Astrocyte (in vitro differentiated cells and primary cell): Measurements from ENCODE around the gene STX1A. TPM values are rescaled to one million over a fixed set of nuclear protein-coding genes. Genes with fewer than 3 reads are reported as not detected.

Source experiments
- DNase-seq: peaks from one replicate; pipeline ENCODE4 v3.0.0-alpha.2; 2010; ENCODE audit warnings: low read depth
- FAIRE-seq: peaks from 2 replicates; lab custom pipeline; 2011; peaks lifted over from hg19 to GRCh38; lab: Jason Lieb, UNC
- H2AFZ ChIP-seq: 2 replicates; pipeline ENCODE4 v1.6.0; 2012; ENCODE audit warnings: low read depth, low read length, inconsistent platforms
- H3K27ac ChIP-seq: 2 replicates; pipeline ENCODE4 v1.5.1; 2011; ENCODE audit warnings: low read depth, low read length, inconsistent platforms
- H3K27me3 ChIP-seq: 2 replicates; pipeline ENCODE4 v1.6.0; 2011; ENCODE audit warnings: low read length, inconsistent platforms; ENCODE audit not compliant: insufficient read depth
- H3K36me3 ChIP-seq: 2 replicates; pipeline ENCODE4 v1.5.1; 2011; ENCODE audit warnings: low read length, inconsistent platforms; ENCODE audit not compliant: insufficient read depth
- H3K4me1 ChIP-seq: 2 replicates; pipeline ENCODE4 v1.5.1; 2011; ENCODE audit warnings: low read length, inconsistent platforms; ENCODE audit not compliant: insufficient read depth
- H3K4me2 ChIP-seq: 2 replicates; pipeline ENCODE4 v1.6.0; 2012; ENCODE audit warnings: low read length, inconsistent platforms
- H3K4me3 ChIP-seq: 2 replicates; pipeline ENCODE4 v1.5.1; 2011; ENCODE audit warnings: low read depth, mild to moderate bottlenecking, low read length, inconsistent platforms; ENCODE audit not compliant: insufficient read depth
- H3K79me2 ChIP-seq: 2 replicates; pipeline ENCODE4 v1.6.0; 2012; ENCODE audit warnings: mild to moderate bottlenecking, low read length, inconsistent platforms; ENCODE audit not compliant: insufficient read depth
- H3K9ac ChIP-seq: 2 replicates; pipeline ENCODE4 v1.6.0; 2012; ENCODE audit warnings: mild to moderate bottlenecking, low read length, inconsistent platforms
- H3K9me3 ChIP-seq: 2 replicates; pipeline ENCODE4 v1.5.1; 2012; ENCODE audit warnings: low read depth, mild to moderate bottlenecking, low read length, inconsistent platforms; ENCODE audit not compliant: insufficient read depth
- H4K20me1 ChIP-seq: 2 replicates; pipeline ENCODE4 v1.6.0; 2012; ENCODE audit warnings: low read length, inconsistent platforms; ENCODE audit not compliant: insufficient read depth
- H3K27ac Mint-ChIP-seq: one replicate; pipeline ENCODE4 v1.8.0; 2021; ENCODE audit warnings: mild to moderate bottlenecking, mixed read lengths; ENCODE audit not compliant: unreplicated experiment
- H3K27me3 Mint-ChIP-seq: one replicate; pipeline ENCODE4 v1.8.0; 2021; ENCODE audit warnings: low read depth, mixed read lengths; ENCODE audit not compliant: unreplicated experiment
- H3K36me3 Mint-ChIP-seq: one replicate; pipeline ENCODE4 v1.8.0; 2021; ENCODE audit warnings: low read depth, mixed read lengths; ENCODE audit not compliant: unreplicated experiment
- H3K4me1 Mint-ChIP-seq: one replicate; pipeline ENCODE4 v1.8.0; 2021; ENCODE audit warnings: low read depth, mixed read lengths; ENCODE audit not compliant: unreplicated experiment
- H3K4me3 Mint-ChIP-seq: one replicate; pipeline ENCODE4 v1.8.0; 2021; ENCODE audit warnings: mild to moderate bottlenecking, moderate library complexity, mixed read lengths; ENCODE audit not compliant: unreplicated experiment
- H3K9me3 Mint-ChIP-seq: one replicate; pipeline ENCODE4 v1.8.0; 2021; ENCODE audit warnings: mild to moderate bottlenecking, mixed read lengths; ENCODE audit not compliant: unreplicated experiment
- EZH2 ChIP-seq: IDR thresholded peaks from 2 replicates; pipeline ENCODE4 v1.6.1; 2012; ENCODE audit warnings: mild to moderate bottlenecking, low read length, inconsistent platforms; ENCODE audit not compliant: insufficient read depth
- total RNA-seq: library from RNA; stranded (reverse); gene quantifications from 2 replicates; pipeline ENCODE4 v1.2.1, GENCODE V29; 2021
- TF ChIP-seq, protein P1 (sequence below): IDR thresholded peaks from 2 replicates; pipeline ENCODE4 v1.5.1; 2011; ENCODE audit warnings: low read depth, mild to moderate bottlenecking, inconsistent platforms, low read length, moderate library complexity; ENCODE audit not compliant: insufficient read depth

STX1A gene
- total RNA-seq, 1 donor from 2014 or later = 19.7 TPM

- H3K79me2 ChIP-seq = peaks cover 7% of the 10 kb centered on the region
- Mint-ChIP-seq H3K9me3 (no peaks in the 10 kb centered on the region), H3K4me3 (no peak overlapping the region), H3K4me1 (peaks cover 5% of the 10 kb centered on the region), H3K27me3 (peaks cover 5% of the 10 kb centered on the region), H3K36me3 (no peaks in the 10 kb centered on the region), H3K27ac (no peak overlapping the region)
- H3K4me2 ChIP-seq = no peak overlapping the region
- H4K20me1 ChIP-seq = peaks cover 8% of the 10 kb centered on the region
- H2AFZ ChIP-seq = peak overlapping the region; percentile 62
- no peaks in the 10 kb centered on the region for H3K27me3 ChIP-seq
- TF ChIP-seq EZH2 = no peak
- TF ChIP-seq, protein P1, sequence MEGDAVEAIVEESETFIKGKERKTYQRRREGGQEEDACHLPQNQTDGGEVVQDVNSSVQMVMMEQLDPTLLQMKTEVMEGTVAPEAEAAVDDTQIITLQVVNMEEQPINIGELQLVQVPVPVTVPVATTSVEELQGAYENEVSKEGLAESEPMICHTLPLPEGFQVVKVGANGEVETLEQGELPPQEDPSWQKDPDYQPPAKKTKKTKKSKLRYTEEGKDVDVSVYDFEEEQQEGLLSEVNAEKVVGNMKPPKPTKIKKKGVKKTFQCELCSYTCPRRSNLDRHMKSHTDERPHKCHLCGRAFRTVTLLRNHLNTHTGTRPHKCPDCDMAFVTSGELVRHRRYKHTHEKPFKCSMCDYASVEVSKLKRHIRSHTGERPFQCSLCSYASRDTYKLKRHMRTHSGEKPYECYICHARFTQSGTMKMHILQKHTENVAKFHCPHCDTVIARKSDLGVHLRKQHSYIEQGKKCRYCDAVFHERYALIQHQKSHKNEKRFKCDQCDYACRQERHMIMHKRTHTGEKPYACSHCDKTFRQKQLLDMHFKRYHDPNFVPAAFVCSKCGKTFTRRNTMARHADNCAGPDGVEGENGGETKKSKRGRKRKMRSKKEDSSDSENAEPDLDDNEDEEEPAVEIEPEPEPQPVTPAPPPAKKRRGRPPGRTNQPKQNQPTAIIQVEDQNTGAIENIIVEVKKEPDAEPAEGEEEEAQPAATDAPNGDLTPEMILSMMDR = peak; percentile 73
- H3K4me3 ChIP-seq = no peak overlapping the region
- H3K9ac ChIP-seq = no peak overlapping the region
- H3K4me1 ChIP-seq = peaks cover 12% of the 10 kb centered on the region
- H3K27ac ChIP-seq = peak overlapping the region; percentile 16
- no peak for FAIRE-seq
- H3K36me3 ChIP-seq = no peaks in the 10 kb centered on the region
- no peaks in the 10 kb centered on the region for H3K9me3 ChIP-seq
- peak; percentile 50 for DNase-seq
Observed at GRCh38 chr7:73734619-73735527, 15.4 kb upstream of the STX1A start.

- peaks cover 5% of the 10 kb centered on the region for H3K27me3 Mint-ChIP-seq
- TF ChIP-seq, protein P1 = no peak
- TF ChIP-seq EZH2 = no peak
Observed at GRCh38 chr7:73732397-73732796, 12.9 kb upstream of the STX1A start.

GRCh38 chr7:73730485-73730884 is 11.0 kb upstream of the STX1A start:
- Histone ChIP-seq H2AFZ (no peak overlapping the region), H3K79me2 (no peaks in the 10 kb centered on the region), H3K4me1 (no peaks in the 10 kb centered on the region), H3K27me3 (no peaks in the 10 kb centered on the region), H4K20me1 (no peaks in the 10 kb centered on the region), H3K9me3 (no peaks in the 10 kb centered on the region), H3K36me3 (no peaks in the 10 kb centered on the region), H3K27ac (no peak overlapping the region), H3K9ac (no peak overlapping the region), H3K4me3 (no peak overlapping the region), H3K4me2 (no peak overlapping the region)
- no peak for FAIRE-seq
- no peak for TF ChIP-seq EZH2
- TF ChIP-seq, protein P1 = no peak
- Mint-ChIP-seq H3K36me3 (no peaks in the 10 kb centered on the region), H3K4me3 (no peak overlapping the region), H3K9me3 (no peaks in the 10 kb centered on the region), H3K4me1 (no peaks in the 10 kb centered on the region), H3K27me3 (peaks cover 5% of the 10 kb centered on the region), H3K27ac (no peak overlapping the region)
- no peak for DNase-seq

More at GRCh38 chr7:73732397-73732796, 12.9 kb upstream of the STX1A start:
- FAIRE-seq = no peak
- Mint-ChIP-seq H3K27ac (no peak overlapping the region), H3K4me3 (no peak overlapping the region), H3K36me3 (no peaks in the 10 kb centered on the region), H3K9me3 (no peaks in the 10 kb centered on the region), H3K4me1 (no peaks in the 10 kb centered on the region)
- no peaks in the 10 kb centered on the region for H3K36me3 ChIP-seq
- no peak overlapping the region for H2AFZ ChIP-seq
- H3K27ac ChIP-seq = no peak overlapping the region
- H3K27me3 ChIP-seq = no peaks in the 10 kb centered on the region
- H3K4me1 ChIP-seq = no peaks in the 10 kb centered on the region
- no peak for DNase-seq
- no peak overlapping the region for H3K4me2 ChIP-seq
- H3K79me2 ChIP-seq = peaks cover under 1% of the 10 kb centered on the region
- no peak overlapping the region for H3K4me3 ChIP-seq
- H3K9me3 ChIP-seq = no peaks in the 10 kb centered on the region
- H4K20me1 ChIP-seq = peaks cover 2% of the 10 kb centered on the region
- H3K9ac ChIP-seq = no peak overlapping the region
